ENCODE measurements around the gene WASHC3.

The WASHC3 gene

DNA sequence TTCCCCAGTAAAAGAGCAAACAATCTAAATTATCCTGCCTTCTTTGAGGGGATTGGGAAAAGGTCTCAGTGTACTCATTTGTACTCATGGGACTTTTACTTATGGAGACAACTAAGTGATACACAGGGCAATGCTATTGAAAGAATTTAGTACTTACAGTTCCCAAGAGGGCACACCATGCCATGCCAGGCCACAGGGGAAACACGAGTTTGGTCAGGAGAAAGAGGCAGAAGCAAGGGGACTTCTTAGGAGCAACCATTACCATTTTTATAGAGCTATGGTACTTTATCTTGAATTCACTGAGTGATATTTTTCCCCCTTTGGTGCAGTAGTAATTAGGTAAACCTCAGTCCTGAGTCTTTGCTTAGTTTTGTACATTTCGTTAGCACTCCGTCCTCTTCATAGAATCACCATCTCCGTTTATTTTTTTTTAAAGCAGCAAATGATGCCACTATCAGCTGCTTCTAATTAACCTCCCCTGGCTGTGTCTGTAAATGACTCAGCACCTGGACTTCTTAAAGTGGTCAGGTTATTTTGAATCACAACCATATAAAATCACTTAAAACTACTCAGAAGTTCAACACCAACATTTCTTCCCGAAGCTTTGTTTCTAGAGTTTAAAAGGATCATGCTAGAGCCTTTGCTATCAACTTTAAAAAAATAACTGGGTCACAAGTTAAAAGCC, 5.9 kb upstream of the WASHC3 start:
- Histone ChIP-seq H3K4me1 (ENCODE audit: insufficient read depth, low read length) (no peaks in the 10 kb centered on the region), H3K9me3 (ENCODE audit: insufficient read depth, low read depth, low read length) (no peaks in the 10 kb centered on the region), H3K9ac (ENCODE audit: low read depth, low read length) (no peak overlapping the region)

DNA sequence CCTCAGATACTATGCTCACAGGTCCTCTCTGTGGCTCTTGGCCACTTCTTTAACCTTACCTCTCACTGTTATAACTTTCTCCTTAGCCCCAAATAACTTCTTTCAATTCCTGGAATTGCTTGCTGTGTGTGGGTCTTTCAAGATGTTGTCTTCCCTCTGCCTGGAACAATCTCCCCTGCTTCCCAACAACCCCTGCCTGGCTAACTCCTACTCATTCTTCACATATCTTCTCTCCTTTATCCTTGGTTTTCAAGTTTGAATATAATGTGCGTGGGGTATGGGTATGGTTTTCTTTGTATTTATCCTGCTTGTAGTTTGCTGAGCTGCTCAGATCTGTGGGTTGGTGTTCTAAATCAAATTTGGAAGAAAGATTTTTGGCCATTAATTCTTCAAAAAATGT, 2.7 kb upstream of the WASHC3 start:
- H3K27ac ChIP-seq (ENCODE audit: low read length), result no peak overlapping the region
- no peaks in the 10 kb centered on the region for H3K27me3 ChIP-seq (ENCODE audit: insufficient read depth, low read length)
- H3K4me1 ChIP-seq (ENCODE audit: insufficient read depth, low read length), result no peaks in the 10 kb centered on the region
- no peak overlapping the region for H3K9ac ChIP-seq (ENCODE audit: low read depth, low read length)
- no peaks in the 10 kb centered on the region for H3K9me3 ChIP-seq (ENCODE audit: insufficient read depth, low read depth, low read length)
- no peak overlapping the region for H3K4me3 ChIP-seq (ENCODE audit: low read length)
- H3K36me3 ChIP-seq (ENCODE audit: insufficient read depth, low read depth, low read length), result no peaks in the 10 kb centered on the region

More for the DNA sequence above, 5.9 kb upstream of the WASHC3 start:
- no peaks in the 10 kb centered on the region for H3K36me3 ChIP-seq (ENCODE audit: insufficient read depth, low read depth, low read length)
- no peak overlapping the region for H3K27ac ChIP-seq (ENCODE audit: low read length)
- no peaks in the 10 kb centered on the region for H3K27me3 ChIP-seq (ENCODE audit: insufficient read depth, low read length)
- H3K4me3 ChIP-seq (ENCODE audit: low read length), result no peak overlapping the region

DNA sequence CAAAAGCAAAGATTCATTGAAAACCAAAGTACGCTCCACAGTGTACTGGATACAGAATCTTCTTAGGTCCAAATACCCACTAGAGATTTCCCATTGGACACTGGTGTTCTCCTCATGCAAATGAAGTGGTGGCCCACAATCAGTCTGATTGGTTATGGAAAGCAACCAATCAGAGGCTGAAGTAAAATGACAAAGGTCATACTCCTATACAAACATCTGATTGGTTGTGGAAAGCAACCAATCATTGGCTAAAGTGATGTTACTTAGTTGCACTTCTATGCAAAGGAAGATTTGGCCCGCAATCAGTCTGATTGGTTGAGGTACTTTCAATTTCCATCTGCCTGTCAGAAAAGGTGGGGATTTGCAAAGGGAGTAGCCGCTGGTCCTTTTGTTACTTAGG, 1.3 kb upstream of the WASHC3 start:
- Histone ChIP-seq H3K9ac (ENCODE audit: low read depth, low read length) (no peak overlapping the region), H3K36me3 (ENCODE audit: insufficient read depth, low read depth, low read length) (no peaks in the 10 kb centered on the region), H3K9me3 (ENCODE audit: insufficient read depth, low read depth, low read length) (no peaks in the 10 kb centered on the region), H3K4me3 (ENCODE audit: low read length) (no peak overlapping the region), H3K27me3 (ENCODE audit: insufficient read depth, low read length) (no peaks in the 10 kb centered on the region), H3K27ac (ENCODE audit: low read length) (no peak overlapping the region), H3K4me1 (ENCODE audit: insufficient read depth, low read length) (no peaks in the 10 kb centered on the region)

DNA sequence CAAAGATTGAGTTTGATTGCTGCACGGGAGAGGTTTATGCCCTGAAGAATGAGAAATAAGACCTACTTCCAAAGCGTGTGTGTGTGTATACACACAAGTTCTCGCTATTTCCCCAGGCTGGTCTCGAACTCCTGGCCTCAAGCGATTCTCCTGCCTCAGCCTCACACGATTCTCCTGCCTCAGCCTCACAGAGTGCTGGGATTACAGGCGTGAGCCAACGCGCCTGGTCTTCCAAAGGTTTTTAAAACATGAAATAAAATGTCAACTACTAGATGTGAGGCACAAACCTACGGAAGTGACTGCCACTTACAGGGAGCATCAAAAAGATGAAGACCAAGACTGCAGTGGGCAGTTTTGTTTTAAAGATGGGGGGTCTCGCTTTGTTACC, 622 bp upstream of the WASHC3 start:
- Histone ChIP-seq H3K36me3 (ENCODE audit: insufficient read depth, low read depth, low read length) (no peaks in the 10 kb centered on the region), H3K27ac (ENCODE audit: low read length) (no peak overlapping the region), H3K4me3 (ENCODE audit: low read length) (peak overlapping the region; percentile 88), H3K27me3 (ENCODE audit: insufficient read depth, low read length) (no peaks in the 10 kb centered on the region), H3K9me3 (ENCODE audit: insufficient read depth, low read depth, low read length) (no peaks in the 10 kb centered on the region), H3K9ac (ENCODE audit: low read depth, low read length) (no peak overlapping the region), H3K4me1 (ENCODE audit: insufficient read depth, low read length) (no peaks in the 10 kb centered on the region)

DNA sequence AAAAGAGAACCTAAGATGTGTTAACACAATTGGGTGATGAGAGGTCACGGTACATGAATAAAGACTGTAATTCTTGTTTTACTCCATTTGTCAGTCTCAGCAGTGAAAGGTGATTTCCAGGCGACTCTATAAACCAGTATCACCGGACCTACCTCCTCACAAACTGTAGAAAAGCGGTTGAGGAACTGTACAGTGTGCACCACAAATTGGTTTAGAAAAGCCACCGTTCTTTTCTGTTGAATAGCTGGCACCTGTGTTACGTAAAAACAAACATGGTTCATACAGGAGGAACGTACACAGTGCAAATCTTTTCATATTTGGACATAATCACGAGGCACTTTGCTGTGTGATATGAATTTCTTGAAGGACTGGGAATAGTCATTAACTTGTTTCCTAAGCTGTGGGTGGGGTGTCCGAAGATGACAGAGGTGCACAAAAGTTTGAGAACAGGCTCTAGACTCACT, 663 bp downstream of the WASHC3 start:
- Histone ChIP-seq H3K36me3 (ENCODE audit: insufficient read depth, low read depth, low read length) (no peaks in the 10 kb centered on the region), H3K9ac (ENCODE audit: low read depth, low read length) (peak overlapping the region; percentile 71; the same call in 1 of the 2 replicates), H3K9me3 (ENCODE audit: insufficient read depth, low read depth, low read length) (no peaks in the 10 kb centered on the region), H3K4me1 (ENCODE audit: insufficient read depth, low read length) (no peaks in the 10 kb centered on the region), H3K27ac (ENCODE audit: low read length) (no peak overlapping the region), H3K4me3 (ENCODE audit: low read length) (peak overlapping the region; percentile 88), H3K27me3 (ENCODE audit: insufficient read depth, low read length) (no peaks in the 10 kb centered on the region)

DNA sequence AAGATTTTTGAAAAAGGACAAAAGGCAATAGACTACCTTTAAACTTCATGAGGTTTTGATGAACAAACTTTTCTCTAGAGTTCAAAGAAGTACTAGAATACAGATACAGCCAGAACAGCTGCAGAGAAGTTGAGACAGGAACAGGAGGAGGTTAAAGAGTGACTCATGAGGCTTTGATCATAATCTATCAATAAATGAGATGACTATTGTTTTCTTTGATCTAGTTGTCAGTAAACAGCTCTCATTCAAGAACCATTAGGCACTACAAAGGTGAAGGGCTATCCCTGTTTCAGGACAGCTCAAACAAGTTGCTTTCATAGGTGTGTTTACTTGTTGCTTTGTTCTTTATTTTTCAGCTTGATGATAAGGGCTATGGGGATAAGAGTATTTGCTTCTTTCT, 2.4 kb downstream of the WASHC3 start:
- no peaks in the 10 kb centered on the region for H3K36me3 ChIP-seq (ENCODE audit: insufficient read depth, low read depth, low read length)
- H3K9ac ChIP-seq (ENCODE audit: low read depth, low read length), result no peak overlapping the region
- H3K9me3 ChIP-seq (ENCODE audit: insufficient read depth, low read depth, low read length), result no peaks in the 10 kb centered on the region
- no peak overlapping the region for H3K27ac ChIP-seq (ENCODE audit: low read length)
- H3K4me3 ChIP-seq (ENCODE audit: low read length), result no peak overlapping the region
- no peaks in the 10 kb centered on the region for H3K4me1 ChIP-seq (ENCODE audit: insufficient read depth, low read length)
- H3K27me3 ChIP-seq (ENCODE audit: insufficient read depth, low read length), result no peaks in the 10 kb centered on the region

DNA sequence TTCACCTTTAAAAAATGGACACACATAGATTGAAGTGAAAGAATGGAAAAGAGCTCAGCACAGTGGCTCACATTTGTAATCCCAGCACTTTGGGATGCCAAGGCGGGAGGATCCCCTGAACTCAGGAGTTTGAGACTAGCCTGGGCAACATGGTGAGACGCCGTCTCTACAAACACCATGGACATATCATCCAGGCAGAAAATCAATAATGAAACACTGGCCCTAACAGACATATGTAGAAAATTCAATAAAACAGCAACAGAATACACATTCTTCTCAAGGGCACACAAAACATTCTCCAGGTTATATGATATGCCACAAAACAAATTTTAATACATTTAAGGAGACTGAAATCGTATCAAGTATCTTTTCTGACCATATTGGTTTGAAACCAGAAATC, 7.4 kb downstream of the WASHC3 start:
- no peak overlapping the region for H3K9ac ChIP-seq (ENCODE audit: low read depth, low read length)
- no peaks in the 10 kb centered on the region for H3K36me3 ChIP-seq (ENCODE audit: insufficient read depth, low read depth, low read length)
- no peak overlapping the region for H3K4me3 ChIP-seq (ENCODE audit: low read length)
- no peaks in the 10 kb centered on the region for H3K9me3 ChIP-seq (ENCODE audit: insufficient read depth, low read depth, low read length)
- H3K4me1 ChIP-seq (ENCODE audit: insufficient read depth, low read length), result no peaks in the 10 kb centered on the region
- H3K27ac ChIP-seq (ENCODE audit: low read length), result no peak overlapping the region
- H3K27me3 ChIP-seq (ENCODE audit: insufficient read depth, low read length), result no peaks in the 10 kb centered on the region

DNA sequence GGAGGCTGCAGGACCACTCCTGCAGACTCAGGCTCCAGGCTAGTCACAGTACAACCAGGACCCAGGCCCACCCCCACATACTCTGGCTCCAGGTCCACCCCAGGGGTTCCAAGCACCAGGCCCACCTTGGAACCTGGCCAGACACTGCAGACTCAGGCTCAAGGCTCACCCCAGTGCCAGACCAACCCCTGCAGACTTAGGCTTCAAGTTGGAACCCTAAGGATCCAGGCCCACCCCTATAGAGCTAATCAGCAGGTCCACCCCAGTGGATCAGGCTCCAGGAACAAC, 8.8 kb downstream of the WASHC3 start:
- no peak overlapping the region for H3K4me3 ChIP-seq (ENCODE audit: low read length)
- no peak overlapping the region for H3K27ac ChIP-seq (ENCODE audit: low read length)
- H3K9ac ChIP-seq (ENCODE audit: low read depth, low read length), result no peak overlapping the region
- H3K36me3 ChIP-seq (ENCODE audit: insufficient read depth, low read depth, low read length), result no peaks in the 10 kb centered on the region
- H3K4me1 ChIP-seq (ENCODE audit: insufficient read depth, low read length), result no peaks in the 10 kb centered on the region
- no peaks in the 10 kb centered on the region for H3K9me3 ChIP-seq (ENCODE audit: insufficient read depth, low read depth, low read length)
- H3K27me3 ChIP-seq (ENCODE audit: insufficient read depth, low read length), result no peaks in the 10 kb centered on the region

DNA sequence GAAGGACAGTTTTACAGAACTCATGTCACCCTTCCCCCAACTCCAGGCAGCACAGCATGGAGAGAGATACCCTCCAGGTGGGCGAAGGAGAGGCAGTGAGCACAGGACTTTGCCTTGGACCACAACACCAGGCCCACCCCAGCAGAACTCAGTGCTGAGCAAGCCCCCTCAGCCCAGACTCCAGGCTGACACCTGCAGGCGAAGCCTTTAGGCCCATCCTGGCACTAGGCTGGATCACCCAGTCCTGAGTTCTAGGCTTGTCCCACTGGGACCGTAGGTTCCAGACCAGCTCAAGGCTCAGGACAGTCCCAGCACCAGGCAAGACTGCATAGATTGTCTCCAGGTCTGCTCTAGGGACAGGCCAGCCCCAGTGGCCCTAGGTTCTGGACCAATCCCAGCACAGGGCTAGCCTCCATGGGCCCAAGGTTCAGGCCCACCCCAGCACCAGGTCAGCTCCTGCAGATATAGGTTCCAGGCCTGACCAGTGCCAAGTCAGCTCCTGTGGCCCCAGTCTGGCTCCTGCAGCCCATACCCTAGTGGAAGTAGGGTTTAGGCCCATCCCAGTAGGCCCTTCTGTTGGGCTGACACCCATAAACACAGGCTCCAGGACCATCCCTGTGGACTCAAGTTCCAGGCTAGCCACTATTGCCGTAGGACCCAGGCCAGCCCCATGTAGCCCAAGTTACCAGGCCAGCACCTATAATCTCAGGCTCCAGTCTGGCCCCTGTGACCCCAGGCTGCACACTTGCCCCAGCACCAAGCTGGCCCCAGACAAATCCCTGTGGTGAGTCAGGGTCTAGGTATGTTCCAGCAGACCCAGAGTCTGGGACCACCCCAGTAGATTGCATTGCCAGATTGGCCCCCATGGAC, 9.4 kb downstream of the WASHC3 start:
- Histone ChIP-seq H3K36me3 (ENCODE audit: insufficient read depth, low read depth, low read length) (no peaks in the 10 kb centered on the region), H3K4me3 (ENCODE audit: low read length) (no peak overlapping the region), H3K9ac (ENCODE audit: low read depth, low read length) (no peak overlapping the region), H3K9me3 (ENCODE audit: insufficient read depth, low read depth, low read length) (no peaks in the 10 kb centered on the region), H3K27ac (ENCODE audit: low read length) (no peak overlapping the region), H3K27me3 (ENCODE audit: insufficient read depth, low read length) (no peaks in the 10 kb centered on the region), H3K4me1 (ENCODE audit: insufficient read depth, low read length) (no peaks in the 10 kb centered on the region)

DNA sequence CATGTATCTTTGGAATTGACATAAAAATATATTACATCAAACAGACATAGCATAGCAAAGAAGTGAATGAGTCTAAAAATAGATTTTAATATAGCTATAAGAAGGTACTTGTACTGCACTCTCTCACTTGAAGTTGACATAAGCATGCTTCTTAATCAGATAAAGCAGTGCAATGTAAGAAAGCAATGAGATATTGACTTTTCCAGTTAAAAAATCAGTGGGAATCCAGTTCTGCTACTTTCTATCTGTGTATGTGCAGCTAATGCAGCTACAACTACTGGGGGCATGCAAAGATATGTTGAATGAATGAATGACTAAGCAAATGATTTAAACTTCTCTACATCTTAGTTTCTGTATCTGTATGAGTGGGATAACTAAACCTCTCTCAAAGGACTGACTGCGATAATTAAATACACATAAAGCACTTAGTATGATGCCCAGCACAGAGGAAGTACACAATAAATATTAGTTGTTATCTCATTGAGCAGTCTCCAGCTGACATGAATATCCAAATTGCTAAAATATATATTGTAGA, 10.3 kb downstream of the WASHC3 start:
- H3K4me3 ChIP-seq (ENCODE audit: low read length), result no peak overlapping the region
- no peaks in the 10 kb centered on the region for H3K27me3 ChIP-seq (ENCODE audit: insufficient read depth, low read length)
- H3K9me3 ChIP-seq (ENCODE audit: insufficient read depth, low read depth, low read length), result no peaks in the 10 kb centered on the region
- no peaks in the 10 kb centered on the region for H3K4me1 ChIP-seq (ENCODE audit: insufficient read depth, low read length)
- no peak overlapping the region for H3K27ac ChIP-seq (ENCODE audit: low read length)
- no peak overlapping the region for H3K9ac ChIP-seq (ENCODE audit: low read depth, low read length)
- no peaks in the 10 kb centered on the region for H3K36me3 ChIP-seq (ENCODE audit: insufficient read depth, low read depth, low read length)

DNA sequence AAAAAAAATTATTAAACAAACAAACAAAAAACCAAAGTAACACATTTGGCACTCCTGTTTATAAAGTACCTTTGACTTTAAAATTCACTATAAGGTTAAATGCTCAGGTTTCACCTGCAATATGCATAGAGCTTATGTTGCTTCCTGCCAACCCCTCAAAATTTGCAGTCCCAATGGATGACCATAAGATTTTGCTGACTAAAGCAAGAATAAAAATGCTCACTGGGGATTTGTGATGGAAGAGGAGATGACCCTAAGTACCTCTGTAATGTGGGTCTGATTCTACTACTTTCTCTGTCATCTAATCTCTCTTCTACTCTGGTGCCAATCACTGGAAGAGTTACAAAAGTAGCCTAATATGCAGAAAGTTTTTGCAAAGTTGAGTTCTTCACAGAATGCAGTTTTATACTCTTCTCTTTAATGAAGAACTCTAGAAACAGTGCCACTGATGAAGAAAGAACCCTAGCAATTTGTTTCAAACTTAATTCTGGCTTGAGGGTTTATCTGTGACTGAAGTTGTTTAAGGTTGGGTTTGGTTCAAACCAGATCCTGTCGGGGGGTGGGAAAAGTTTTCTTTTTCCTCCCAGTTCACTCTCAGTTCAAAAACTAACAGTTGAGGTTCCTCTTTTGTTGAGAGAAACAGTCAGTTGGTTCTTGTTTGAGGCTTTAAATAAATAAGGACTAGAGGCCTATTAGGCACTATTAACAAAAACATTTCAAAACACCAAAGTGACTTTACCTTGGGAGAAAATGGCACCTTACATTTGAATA, 10.9 kb downstream of the WASHC3 start:
- no peaks in the 10 kb centered on the region for H3K4me1 ChIP-seq (ENCODE audit: insufficient read depth, low read length)

More for the DNA sequence above, 10.9 kb downstream of the WASHC3 start:
- Histone ChIP-seq H3K27me3 (ENCODE audit: insufficient read depth, low read length) (no peaks in the 10 kb centered on the region), H3K4me3 (ENCODE audit: low read length) (no peak overlapping the region), H3K27ac (ENCODE audit: low read length) (no peak overlapping the region), H3K36me3 (ENCODE audit: insufficient read depth, low read depth, low read length) (no peaks in the 10 kb centered on the region), H3K9me3 (ENCODE audit: insufficient read depth, low read depth, low read length) (no peaks in the 10 kb centered on the region), H3K9ac (ENCODE audit: low read depth, low read length) (no peak overlapping the region; the same call in 1 of the 2 replicates)
